ENCODE results near the gene CCL2. TPM values are rescaled to one million over a fixed set of nuclear protein-coding genes. Genes with fewer than 3 reads are reported as not detected.
A peak's percentile ranks its signal among the peaks of the same experiment; 100 is the strongest.
"Not testable (repeated sequence)": the region's sequence is repeated elsewhere in the genome, so short reads cannot be mapped to it uniquely, and the experiment has no call there.

Gene CCL2
- polyA plus RNA-seq (ENCODE audit: insufficient read length in 12 of 12), result 10 to 100 TPM in 11 of 12 donors, not detected in 1; 46.4 to 87.6 (median 66.0) TPM
- long read RNA-seq, donor 1, transcript CCL2-203 (1 exons, 996 nt), result minor isoform, 7 of 25 reads
- long read RNA-seq, donor 1, transcript CCL2-201 (3 exons, 741 nt), result major isoform, 15 of 25 reads
- long read RNA-seq, donor 1, partial matches to known transcripts, result 0 of 25 reads
- long read RNA-seq, donor 1, other reads (novel, unspliced or antisense), result 0 of 25 reads
- long read RNA-seq, donor 2, transcript CCL2-201 (3 exons, 741 nt), result major isoform, 31 of 42 reads
- long read RNA-seq, donor 2, transcript CCL2-203 (1 exons, 996 nt), result minor isoform, 9 of 42 reads
- long read RNA-seq, donor 2, partial matches to known transcripts, result 0 of 42 reads
- long read RNA-seq, donor 2, other reads (novel, unspliced or antisense), result 0 of 42 reads
- long read RNA-seq, donor 3, transcript CCL2-203 (1 exons, 996 nt), result minor isoform, 5 of 13 reads
- long read RNA-seq, donor 3, transcript CCL2-201 (3 exons, 741 nt), result major isoform, 8 of 13 reads
- long read RNA-seq, donor 3, partial matches to known transcripts, result 0 of 13 reads
- long read RNA-seq, donor 3, other reads (novel, unspliced or antisense), result 0 of 13 reads
- long read RNA-seq, donor 4, transcript CCL2-203 (1 exons, 996 nt), result minor isoform, 7 of 24 reads
- long read RNA-seq, donor 4, transcript CCL2-201 (3 exons, 741 nt), result major isoform, 16 of 24 reads
- long read RNA-seq, donor 4, partial matches to known transcripts, result 0 of 24 reads
- long read RNA-seq, donor 4, other reads (novel, unspliced or antisense), result 0 of 24 reads
- long read RNA-seq, donor 5, transcript CCL2-201 (3 exons, 741 nt), result major isoform, 21 of 26 reads
- long read RNA-seq, donor 5, partial matches to known transcripts, result 0 of 26 reads
- long read RNA-seq, donor 5, other reads (novel, unspliced or antisense), result 0 of 26 reads
- long read RNA-seq, donor 6, transcript CCL2-203 (1 exons, 996 nt), result minor isoform, 17 of 46 reads
- long read RNA-seq, donor 6, transcript CCL2-201 (3 exons, 741 nt), result major isoform, 25 of 46 reads
- long read RNA-seq, donor 6, partial matches to known transcripts, result 0 of 46 reads
- long read RNA-seq, donor 6, other reads (novel, unspliced or antisense), result 0 of 46 reads
- long read RNA-seq, donor 7, transcript CCL2-203 (1 exons, 996 nt), result minor isoform, 7 of 20 reads
- long read RNA-seq, donor 7, transcript CCL2-201 (3 exons, 741 nt), result major isoform, 10 of 20 reads
- long read RNA-seq, donor 7, partial matches to known transcripts, result 0 of 20 reads
- long read RNA-seq, donor 7, other reads (novel, unspliced or antisense), result 0 of 20 reads
- long read RNA-seq, donor 8, transcript CCL2-203 (1 exons, 996 nt), result minor isoform, 10 of 42 reads
- long read RNA-seq, donor 8, transcript CCL2-201 (3 exons, 741 nt), result major isoform, 31 of 42 reads
- long read RNA-seq, donor 8, partial matches to known transcripts, result 0 of 42 reads
- long read RNA-seq, donor 8, other reads (novel, unspliced or antisense), result 0 of 42 reads
- long read RNA-seq, donor 9, transcript CCL2-203 (1 exons, 996 nt), result minor isoform, 8 of 35 reads
- long read RNA-seq, donor 9, transcript CCL2-201 (3 exons, 741 nt), result major isoform, 25 of 35 reads
- long read RNA-seq, donor 9, partial matches to known transcripts, result 0 of 35 reads
- long read RNA-seq, donor 9, other reads (novel, unspliced or antisense), result 0 of 35 reads
- long read RNA-seq, donor 10, transcript CCL2-201 (3 exons, 741 nt), result major isoform, 24 of 33 reads
- long read RNA-seq, donor 10, transcript CCL2-203 (1 exons, 996 nt), result minor isoform, 8 of 33 reads
- long read RNA-seq, donor 10, partial matches to known transcripts, result 0 of 33 reads
- long read RNA-seq, donor 10, other reads (novel, unspliced or antisense), result 0 of 33 reads
- long read RNA-seq, donor 11, transcript CCL2-203 (1 exons, 996 nt), result minor isoform, 10 of 47 reads
- long read RNA-seq, donor 11, transcript CCL2-201 (3 exons, 741 nt), result major isoform, 35 of 47 reads
- long read RNA-seq, donor 11, partial matches to known transcripts, result 0 of 47 reads
- long read RNA-seq, donor 11, other reads (novel, unspliced or antisense), result 0 of 47 reads

- peak; percentile 90 for DNase-seq
Observed at GRCh38 chr17:34254651-34255380, at the start of gene CCL2. Gene CCL2, plus strand, starts transcription at chr17:34255285. Its CDS starts 65 bp downstream, at chr17:34255350.

- DNase-seq, result no peak
Observed at GRCh38 chr17:34205401-34205800, 49.7 kb upstream of the CCL2 start.

DNA sequence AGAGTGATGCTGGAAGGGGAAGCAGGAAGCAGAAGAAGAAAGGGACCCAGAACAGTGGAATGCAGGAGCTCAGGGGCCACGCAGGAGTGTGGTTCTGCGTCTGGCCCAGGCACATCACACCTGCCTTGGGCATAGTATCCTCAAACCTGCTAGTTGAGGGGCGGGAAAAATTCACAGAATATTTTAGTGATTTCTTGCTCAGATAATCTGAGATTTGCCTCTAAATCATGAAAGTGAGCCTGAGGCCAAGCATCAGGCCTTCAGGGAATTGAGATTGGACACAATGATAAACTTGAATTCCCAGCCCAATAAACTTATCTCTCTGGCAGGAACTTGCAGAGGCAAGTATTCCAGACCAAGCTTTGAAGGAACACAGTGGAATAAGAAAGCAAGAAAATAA is 48.5 kb upstream of the CCL2 start:
- DNase-seq, result no peak

- no peak for DNase-seq
Observed at GRCh38 chr17:34207572-34207971, 47.5 kb upstream of the CCL2 start.

- DNase-seq, result no peak
Observed at GRCh38 chr17:34218748-34219147, 36.3 kb upstream of the CCL2 start.

- DNase-seq, result no peak
Observed at GRCh38 chr17:34219405-34219804, 35.7 kb upstream of the CCL2 start.

DNA sequence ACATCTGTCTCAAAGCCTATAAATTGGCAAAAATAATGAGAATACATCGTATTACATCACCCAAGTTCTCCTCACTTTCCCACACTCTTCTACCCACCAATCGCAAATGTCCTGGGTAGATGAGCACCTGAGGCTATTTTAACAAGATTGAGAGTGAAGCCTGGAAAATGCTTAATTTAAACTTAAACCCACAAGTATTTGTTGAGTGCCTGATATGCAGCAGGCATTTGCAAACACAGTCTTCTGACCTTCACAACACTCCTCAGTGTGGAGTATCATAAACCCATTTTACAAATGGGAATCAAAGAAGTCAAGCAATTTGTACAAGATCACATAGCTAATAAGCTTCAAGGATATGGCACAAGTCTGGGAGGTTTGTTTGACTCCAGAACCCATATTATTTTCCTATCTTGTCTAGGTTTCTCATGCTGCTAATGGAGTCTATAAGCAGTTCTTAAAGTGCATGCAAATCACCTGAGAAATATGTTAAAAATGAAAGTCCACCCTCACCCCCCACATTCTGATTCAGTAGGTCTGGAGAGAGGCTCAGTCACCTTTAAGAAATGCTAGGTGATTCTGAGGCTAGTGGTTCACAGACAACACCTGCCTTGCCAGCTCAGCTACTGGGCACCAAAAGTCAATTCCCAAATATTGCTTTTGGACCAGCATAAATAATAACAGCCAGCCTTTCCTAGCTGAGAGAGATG is 34.9 kb upstream of the CCL2 start:
- DNase-seq, result no peak

GRCh38 chr17:34220752-34221395 is 34.2 kb upstream of the CCL2 start:
- no peak for DNase-seq

DNA sequence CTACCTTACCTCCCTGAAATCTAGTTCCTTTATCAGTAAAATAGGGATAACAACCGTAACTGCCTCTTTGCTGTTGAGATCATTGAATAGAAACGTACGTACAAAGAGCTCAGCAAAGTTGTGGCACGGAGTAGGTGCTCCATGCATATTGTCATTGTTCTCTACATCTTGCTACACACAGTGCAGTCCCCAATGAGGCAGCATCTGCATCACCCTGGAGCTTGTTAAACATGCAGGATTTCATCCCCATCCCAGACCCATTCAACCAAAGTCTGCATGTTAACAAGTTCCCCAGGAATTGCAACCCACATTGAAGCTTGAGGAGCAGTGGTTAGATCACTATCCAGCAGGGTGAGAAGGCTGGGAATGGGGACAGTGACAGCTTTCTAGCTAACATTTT is 33.7 kb upstream of the CCL2 start:
- no peak for DNase-seq

DNA sequence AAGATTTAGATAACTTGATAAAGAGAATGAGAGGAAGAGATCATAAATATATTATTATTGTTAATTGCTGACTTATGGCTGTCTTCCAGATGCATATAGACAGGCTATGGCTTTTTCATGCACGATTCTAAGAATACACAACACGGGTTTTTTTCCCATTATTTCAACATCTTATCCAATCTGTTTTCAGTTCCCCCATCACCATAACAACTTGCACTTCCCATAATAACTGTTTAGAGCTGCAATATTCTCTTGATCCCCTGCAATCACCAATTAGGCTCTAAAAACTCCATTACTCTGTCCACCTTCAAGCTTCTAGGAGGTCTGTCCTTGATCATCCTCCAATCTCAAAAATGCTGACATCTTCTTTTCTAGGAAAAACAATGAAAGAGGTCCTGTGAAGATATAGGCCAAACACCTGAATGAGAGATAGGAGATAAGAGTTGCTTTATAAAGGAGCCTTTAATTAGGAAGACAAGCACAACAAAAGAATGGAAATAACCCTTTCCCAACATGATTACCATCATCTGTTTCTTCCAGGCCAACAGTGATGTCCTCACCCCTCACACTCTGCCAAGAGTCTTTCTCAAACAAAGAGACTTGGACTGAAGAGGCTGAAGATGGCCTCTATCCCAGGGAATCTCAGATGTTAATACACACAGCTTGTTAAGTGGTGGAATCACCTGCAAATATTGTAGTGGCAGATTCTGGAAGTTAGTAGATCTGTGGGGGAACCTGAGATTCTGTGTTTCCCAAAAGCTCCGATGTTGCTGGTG is 32.2 kb upstream of the CCL2 start:
- no peak for DNase-seq

GRCh38 chr17:34225046-34225445 is 30.0 kb upstream of the CCL2 start:
- DNase-seq, result no peak

GRCh38 chr17:34226011-34226743 is 28.9 kb upstream of the CCL2 start:
- no peak for DNase-seq

DNA sequence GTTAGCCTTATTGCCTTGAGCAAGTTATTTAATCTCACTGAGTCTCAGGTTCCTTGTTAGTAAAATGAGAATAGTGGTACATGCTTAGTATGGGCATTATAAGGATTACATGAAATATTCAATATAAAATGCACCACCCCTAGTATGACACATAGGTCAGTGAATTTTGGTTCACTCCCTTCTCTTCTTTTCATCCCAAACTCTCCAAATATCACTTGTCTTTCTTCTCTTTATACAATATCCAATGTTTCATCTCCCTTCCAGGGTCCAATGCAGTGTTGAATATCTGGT is 28.4 kb upstream of the CCL2 start:
- DNase-seq, result no peak

DNA sequence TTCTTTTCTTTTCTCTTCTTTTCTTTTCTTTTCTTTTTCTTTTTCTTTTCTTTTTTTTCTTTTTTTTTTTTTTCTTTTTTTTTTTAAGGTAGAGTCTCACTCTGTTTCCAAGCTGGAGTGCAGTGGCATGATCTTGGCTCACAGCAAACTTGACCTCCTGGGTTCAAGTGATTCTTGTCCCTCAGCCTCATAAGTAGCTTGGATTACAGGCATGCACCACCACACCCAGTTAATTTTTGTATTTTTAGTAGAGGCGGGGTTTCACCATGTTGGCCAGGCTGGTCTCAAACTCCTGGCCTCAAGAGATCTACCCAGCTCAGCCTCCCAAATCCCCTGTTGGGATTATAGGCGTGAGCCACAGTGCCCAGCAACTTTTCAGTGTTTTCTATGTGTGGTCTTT is 27.8 kb upstream of the CCL2 start:
- DNase-seq, result not testable (repeated sequence)

- DNase-seq, result no peak
Observed at GRCh38 chr17:34227707-34228106, 27.4 kb upstream of the CCL2 start.

DNA sequence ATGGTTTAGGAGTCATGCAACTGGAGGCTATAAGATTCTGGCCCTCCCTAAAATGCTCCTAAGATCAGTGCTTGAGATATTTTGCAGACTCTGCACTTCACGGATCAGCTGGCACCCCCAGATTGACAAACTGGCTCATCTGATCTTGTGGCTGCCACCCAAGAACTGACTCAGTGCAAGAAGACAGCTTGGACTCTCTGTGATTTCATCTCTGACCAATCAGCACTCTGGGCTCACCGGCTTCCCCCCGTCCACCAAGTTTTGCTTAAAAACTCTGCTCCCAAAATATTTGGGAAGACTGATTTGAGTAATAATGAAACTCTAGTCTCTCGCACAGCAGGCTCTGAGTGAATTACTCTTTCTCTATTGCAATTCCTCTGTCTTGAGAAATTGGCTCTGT is 26.3 kb upstream of the CCL2 start:
- DNase-seq, result no peak

GRCh38 chr17:34230342-34230741 is 24.7 kb upstream of the CCL2 start:
- no peak for DNase-seq

Measured in muscle of arm (tissue), 14 donors.